ENCODE data around the gene ALKAL2.

The ALKAL2 gene

DNA sequence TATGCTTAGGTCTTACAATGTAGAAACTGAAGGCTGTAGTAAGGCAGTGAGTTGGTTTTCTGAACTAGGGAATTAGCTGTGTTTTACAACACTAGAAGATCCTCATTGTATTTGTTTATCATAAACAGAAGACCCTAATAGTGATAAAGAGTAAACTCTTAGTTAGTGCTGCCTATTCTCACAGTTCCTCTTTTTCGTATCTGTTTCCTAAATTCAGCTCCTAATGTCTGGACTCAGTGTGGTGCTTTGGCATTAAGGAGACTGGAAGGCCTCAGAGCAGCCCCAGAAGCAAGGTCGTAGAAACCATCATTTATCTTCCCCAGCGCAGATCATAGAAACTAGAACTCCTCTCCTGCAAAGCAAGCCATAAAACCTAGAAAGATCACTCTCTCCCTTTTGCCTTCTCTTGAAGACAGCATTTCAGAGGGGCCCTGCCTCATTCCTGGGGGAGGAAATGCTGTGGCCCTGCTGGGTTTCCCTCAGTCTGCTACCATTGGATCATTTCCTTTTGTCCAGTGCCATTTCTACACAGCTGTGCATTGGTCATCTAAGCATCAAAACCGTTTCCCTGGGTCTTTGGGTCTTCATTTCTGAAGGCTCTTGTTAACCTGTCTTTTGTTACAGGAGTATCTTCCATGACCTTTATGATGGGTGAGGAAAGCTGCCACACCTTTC is 18.4 kb downstream of the ALKAL2 start:
- DNase-seq, result no peak

GRCh38 chr2:268323-268722 is 19.6 kb downstream of the ALKAL2 start:
- DNase-seq, result no peak

GRCh38 chr2:264493-265468 is 23.1 kb downstream of the ALKAL2 start, which contains the start of gene ACP1:
Gene ACP1, plus strand, starts transcription at chr2:264947. Its CDS starts 18 bp downstream, at chr2:264965.
- peak; percentile 96 for DNase-seq

GRCh38 chr2:263774-264492 is 24.0 kb downstream of the ALKAL2 start, which contains the start of gene SH3YL1:
Gene SH3YL1, minus strand, starts transcription at chr2:264032. Its CDS starts 48 bp downstream, at chr2:263984.
- DNase-seq, result peak; percentile 54

DNA sequence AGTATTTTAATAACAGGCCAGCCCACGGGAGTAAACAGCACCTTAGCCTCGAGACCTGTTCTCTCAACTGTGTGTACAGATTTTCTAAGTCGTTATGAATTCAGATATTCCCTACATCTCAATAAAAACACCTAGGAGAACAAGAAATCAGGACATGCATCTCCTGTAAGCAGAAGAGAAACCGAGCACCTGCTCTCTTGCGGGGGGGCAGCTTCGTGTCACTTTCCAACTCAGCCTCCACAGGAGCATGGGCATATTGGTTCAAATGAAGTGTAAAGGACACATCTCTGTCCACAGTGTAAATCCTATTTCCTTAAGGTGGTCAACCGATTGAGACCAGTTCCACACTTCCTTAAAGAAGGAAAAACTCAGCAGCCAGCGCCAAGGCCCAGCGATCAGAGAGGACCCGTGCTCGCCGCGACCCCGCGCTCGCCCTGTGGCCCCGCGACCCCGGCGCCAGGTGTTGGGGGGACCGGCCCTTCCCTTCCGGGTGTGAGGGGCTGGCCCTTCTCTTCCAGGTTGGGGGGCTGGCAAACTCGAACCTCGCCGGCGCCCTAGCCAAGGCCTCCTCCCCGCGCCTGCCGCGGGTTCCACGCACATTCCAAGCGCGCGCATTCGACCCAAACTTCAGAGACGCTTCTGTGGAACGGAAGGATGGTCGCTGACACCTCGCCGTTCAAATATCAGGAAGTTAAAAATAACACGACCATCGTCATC is 24.7 kb downstream of the ALKAL2 start:
- no peak for DNase-seq

- DNase-seq, result no peak
Measured at GRCh38 chr2:262117-262516, 25.8 kb downstream of the ALKAL2 start.

- DNase-seq, result no peak
Measured at GRCh38 chr2:260507-261161, 27.3 kb downstream of the ALKAL2 start.

GRCh38 chr2:259789-260331 is 28.0 kb downstream of the ALKAL2 start:
- DNase-seq, result no peak

- DNase-seq, result no peak
Measured at GRCh38 chr2:258933-259332, 29.0 kb downstream of the ALKAL2 start.

DNA sequence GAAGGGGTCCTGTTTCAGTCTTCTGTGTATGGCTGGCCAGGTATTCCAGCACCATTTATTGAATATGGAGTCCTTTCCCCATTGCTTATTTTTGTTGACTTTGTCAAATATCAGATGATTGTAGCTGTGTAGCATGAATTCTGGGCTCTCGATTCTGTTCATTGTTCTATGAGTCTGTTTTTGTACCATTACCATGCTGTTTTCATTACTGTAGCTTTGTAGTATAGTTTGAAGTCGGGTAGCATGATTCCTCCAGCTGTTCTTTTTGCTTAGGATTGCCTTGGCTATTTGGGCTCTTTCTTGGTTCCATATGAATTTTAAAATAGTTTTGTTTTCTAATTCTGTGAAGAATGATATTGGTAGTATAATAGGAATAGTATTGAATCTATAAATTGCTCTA is 30.0 kb downstream of the ALKAL2 start:
- DNase-seq, result no peak

DNA sequence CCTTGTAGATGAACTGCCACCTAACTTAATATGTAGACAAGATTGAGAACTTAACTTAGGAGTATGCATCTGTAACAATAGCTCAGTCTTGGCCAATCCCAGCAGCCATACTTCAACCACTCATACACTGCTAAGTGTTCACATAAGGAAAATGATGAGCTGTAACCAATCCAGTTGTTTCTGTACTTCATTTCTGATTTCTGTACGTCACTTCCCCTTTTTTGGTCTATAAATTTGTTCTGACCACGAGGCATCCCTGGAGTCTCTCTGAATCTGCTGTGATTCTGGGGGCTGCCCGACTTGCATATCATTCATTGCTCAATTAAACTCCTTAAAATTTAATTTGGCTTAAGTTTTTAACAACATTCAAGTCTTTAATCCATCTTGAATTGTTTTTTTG is 30.5 kb downstream of the ALKAL2 start:
- no peak for DNase-seq

DNA sequence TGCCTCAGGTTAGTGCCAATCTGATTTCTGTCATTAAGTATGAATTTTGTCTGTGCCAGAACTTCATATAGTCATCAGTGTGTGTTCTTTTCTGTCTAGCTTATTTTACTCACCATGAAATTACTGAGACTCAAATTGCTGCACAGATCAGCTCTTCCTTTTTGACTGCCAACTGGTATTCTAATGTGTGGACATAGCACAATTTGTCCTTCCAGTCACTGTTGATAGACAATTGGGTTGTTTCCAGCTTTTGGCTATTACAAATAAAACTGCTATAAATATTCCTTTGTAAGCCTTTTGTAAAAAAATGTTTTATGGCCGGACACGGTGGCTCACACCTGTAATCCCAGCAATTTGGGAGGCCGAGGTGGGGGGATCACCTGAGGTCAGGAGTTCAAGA is 31.8 kb downstream of the ALKAL2 start:
- no peak for DNase-seq

DNA sequence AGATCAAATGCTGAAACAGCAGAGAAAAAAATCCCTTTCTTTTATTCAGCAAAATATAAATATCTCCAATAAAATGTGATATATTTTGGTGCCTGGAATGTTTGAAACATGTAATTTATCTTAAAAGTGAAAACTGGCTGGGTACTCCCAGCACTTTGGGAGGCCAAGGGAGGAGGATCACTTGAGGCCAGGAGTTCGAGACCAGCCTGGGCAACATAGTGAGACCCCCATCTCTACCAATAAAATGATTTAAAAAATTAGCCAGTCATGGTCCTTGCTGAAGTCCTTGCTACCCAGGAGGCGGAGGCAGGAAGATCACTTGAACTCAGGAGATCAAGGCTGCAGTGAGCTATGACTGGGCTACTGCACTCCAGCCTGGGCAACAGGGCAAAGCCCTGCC is 32.7 kb downstream of the ALKAL2 start:
- DNase-seq, result no peak

DNA sequence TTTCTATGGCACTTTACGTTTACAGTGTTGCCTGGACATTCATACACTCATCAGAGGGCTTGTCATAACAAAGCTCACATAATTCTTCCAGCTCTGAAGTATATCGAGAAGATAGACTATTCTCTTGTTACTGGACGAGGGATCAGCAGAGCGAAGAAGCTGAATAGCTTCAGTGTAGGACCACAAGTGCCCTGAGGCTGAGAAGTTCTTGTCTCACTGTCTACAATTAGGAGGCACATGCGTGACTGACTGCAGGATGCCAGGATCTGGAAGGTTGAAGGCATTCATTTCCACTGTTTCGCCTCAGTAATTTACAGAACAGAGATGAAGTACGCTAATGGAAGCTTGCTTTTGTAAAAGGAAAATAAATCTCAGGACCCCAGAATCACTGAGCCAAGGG is 33.6 kb downstream of the ALKAL2 start:
- DNase-seq, result no peak

DNA sequence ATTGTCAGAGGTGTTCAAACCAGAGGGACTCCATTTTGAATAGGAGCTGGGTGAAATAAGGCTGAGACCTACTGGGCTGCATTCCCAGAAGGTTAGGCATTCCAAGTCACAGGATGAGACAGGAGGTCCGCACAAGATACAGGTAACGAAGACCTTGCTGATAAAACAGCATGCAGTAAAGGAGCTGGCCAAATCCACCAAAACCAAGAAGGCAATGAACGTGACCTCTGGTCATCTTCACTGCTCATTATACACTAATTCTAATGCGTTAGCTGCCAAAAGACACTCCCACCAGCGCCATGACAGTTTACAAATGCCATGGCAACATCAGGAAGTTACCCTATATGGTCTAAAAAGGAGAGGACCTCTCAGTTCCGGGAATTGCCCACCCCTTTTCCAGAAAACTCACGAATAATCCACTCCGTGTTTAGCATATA is 34.7 kb downstream of the ALKAL2 start:
- DNase-seq, result no peak

DNA sequence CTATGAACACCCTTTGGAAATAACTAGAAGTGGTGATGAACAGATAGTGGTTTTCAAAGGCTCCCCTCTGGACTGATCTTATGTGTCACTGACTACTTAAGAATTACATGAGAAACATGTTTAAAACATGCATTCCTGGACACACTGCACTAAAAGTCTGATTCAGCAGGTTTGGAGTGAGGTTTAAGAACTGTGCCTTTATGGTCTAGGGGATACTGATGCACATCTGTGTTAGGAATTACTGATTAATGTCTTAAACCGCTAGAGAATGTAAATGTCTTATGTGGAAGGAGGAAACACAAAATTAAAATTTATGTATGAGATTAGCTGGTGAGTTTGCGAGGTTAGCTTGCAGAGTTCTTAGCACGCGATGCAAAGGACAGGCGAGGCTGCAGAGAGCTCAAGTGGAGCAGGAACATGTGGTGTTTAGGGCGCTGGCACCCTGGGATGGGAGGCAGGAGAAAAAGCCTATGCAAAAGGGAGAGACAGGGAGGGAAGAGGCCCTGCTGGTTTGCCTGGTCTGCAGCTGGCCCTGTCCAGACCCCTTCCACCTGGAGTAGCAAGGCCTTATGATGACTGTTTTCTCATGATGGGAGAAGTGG is 35.8 kb downstream of the ALKAL2 start:
- DNase-seq, result no peak

GRCh38 chr2:249538-250042 is 38.3 kb downstream of the ALKAL2 start:
- no peak for DNase-seq

DNA sequence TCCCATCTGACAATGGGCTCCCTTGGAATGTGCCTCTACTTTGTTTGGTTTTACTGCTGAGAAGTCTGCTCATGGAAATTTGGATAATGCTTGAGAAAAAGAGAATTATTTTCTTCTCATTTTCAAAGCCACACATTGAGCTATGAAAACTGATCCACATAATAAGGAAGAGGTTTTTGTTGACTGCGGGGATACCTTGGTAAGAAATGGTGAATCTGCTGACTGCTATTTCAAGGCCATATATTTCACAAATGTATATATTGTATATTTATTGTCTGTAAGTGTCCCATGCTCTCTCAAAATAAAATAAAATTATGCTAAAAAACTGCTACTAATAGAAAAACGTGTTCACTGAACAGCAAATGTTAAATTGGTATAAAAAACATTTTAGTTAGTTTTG is 39.2 kb downstream of the ALKAL2 start:
- DNase-seq, result no peak

- no peak for DNase-seq
Measured at GRCh38 chr2:246489-247144, 41.3 kb downstream of the ALKAL2 start.

DNA sequence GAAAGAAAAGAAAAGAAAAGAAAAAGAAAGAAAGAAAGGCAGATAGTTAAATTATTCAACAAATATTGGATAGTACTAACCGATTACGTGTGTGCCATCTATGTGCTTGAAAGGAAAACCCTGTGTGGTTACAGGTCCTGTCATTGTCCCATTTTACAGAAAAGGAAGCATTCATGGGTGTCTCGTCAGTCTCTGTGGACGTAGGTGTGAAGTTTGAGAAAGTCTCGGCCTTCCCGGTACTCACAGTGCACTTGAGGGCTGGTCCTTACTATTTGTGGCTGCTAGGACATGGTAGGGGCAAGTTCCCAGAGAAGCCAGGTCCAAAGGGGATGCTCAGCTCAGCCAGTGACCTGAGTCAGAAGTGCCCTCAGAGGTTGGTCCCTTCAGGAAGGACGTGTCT is 43.3 kb downstream of the ALKAL2 start:
- DNase-seq, result no peak
